BLaER1 treated with 17β-estradiol and CSF1 and Interleukin-3, amounts not matched to agents 10 nM and 100 nM (cell line): ENCODE results near the gene CSNK1A1.

Experiments
- H3K27ac ChIP-seq, 11 experiments: shearing (Covaris generic); formaldehyde crosslinking; 2 replicates each; pipeline ENCODE4 v1.8.1; 2022
- H3K27me3 ChIP-seq, 11 experiments: shearing (Covaris generic); formaldehyde crosslinking; 2 replicates each; pipeline ENCODE4 v1.8.1; 2022
- H3K36me3 ChIP-seq, 11 experiments: shearing (Covaris generic); formaldehyde crosslinking; 2 replicates each; pipeline ENCODE4 v1.8.1; 2022
- H3K4me1 ChIP-seq, 10 experiments: shearing (Covaris generic); formaldehyde crosslinking; 2 replicates each; pipeline ENCODE4 v1.8.1; 2022
- H3K4me2 ChIP-seq, 11 experiments: shearing (Covaris generic); formaldehyde crosslinking; 2 replicates each; pipeline ENCODE4 v1.8.1; 2022
- H3K4me3 ChIP-seq, 10 experiments: shearing (Covaris generic); formaldehyde crosslinking; 2 replicates each; pipeline ENCODE4 v1.8.1; 2022
- H3K9ac ChIP-seq, 11 experiments: shearing (Covaris generic); formaldehyde crosslinking; 2 replicates each; pipeline ENCODE4 v1.8.1; 2022
- H3K9me3 ChIP-seq, 11 experiments: shearing (Covaris generic); formaldehyde crosslinking; replicated peaks in 1 of 11; 2 replicates each; pipeline ENCODE4 v1.8.1; 2022
- H4K20me1 ChIP-seq, 11 experiments: shearing (Covaris generic); formaldehyde crosslinking; 2 replicates each; pipeline ENCODE4 v1.8.1; 2022
- Cebpa-rat ChIP-seq, 11 experiments: shearing (Covaris generic); IDR thresholded peaks; 2 replicates each; pipeline ENCODE4 v1.8.1; 2022

CSNK1A1 gene

DNA sequence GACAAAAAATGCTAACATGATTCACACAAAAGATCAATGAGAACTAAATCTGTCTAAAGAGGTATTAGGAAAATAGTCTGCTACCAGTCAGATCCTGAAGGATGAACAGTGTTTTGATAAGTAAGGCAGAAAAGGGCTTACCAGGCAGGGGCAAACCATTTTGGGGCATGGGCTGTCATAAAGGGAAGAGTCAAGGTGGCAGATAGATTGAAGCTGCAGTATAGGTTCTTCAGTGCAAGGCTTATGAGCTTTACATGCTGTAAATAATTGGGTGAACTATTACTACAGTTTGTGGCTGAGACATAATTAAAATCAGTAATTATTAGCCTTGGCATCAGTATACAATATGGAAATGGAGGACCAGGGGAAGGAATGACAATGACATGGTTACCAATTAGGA lies 21.8 kb downstream of the CSNK1A1 start:
- no peak overlapping the region for H3K4me3 ChIP-seq
- peaks cover 100% of the 10 kb centered on the region in 11 experiments for H4K20me1 ChIP-seq
- no peaks in the 10 kb centered on the region for H3K9me3 ChIP-seq
- no peak overlapping the region for H3K9ac ChIP-seq
- H3K27me3 ChIP-seq: no peaks in the 10 kb centered on the region
- TF ChIP-seq Cebpa-rat (IDR thresholded peaks at IDR 0.05): no peak
- peaks cover 26 to 81% (median 64%) of the 10 kb centered on the region in 11 experiments; a peak in 21 of 22 replicates for H3K36me3 ChIP-seq
- H3K4me1 ChIP-seq: peaks cover 0 to 85% (median 14%) of the 10 kb centered on the region in 10 experiments; a peak in 16 of 20 replicates
- no peak overlapping the region for H3K27ac ChIP-seq
- peak overlapping the region in 2 of 11 experiments; percentile 67 to 73; a peak in 3 of 22 replicates for H3K4me2 ChIP-seq

- Histone ChIP-seq H3K9me3 (no peaks in the 10 kb centered on the region), H4K20me1 (peaks cover 100% of the 10 kb centered on the region in 11 experiments), H3K36me3 (peaks cover 35 to 81% (median 64%) of the 10 kb centered on the region in 11 experiments), H3K4me2 (peak overlapping the region in 3 of 11 experiments; percentile 42 to 73 (median 67); a peak in 5 of 22 replicates), H3K27ac (no peak overlapping the region), H3K4me3 (no peak overlapping the region), H3K4me1 (peaks cover 0 to 77% (median 14%) of the 10 kb centered on the region in 10 experiments; a peak in 16 of 20 replicates), H3K9ac (0 out of 22 replicates have a peak overlapping the region, but pooled peaks of 1 of the 11 experiments have one; percentile 6), H3K27me3 (no peaks in the 10 kb centered on the region)
- no peak for TF ChIP-seq Cebpa-rat (IDR thresholded peaks at IDR 0.05)
Observed at GRCh38 chr5:149528281-149529060, 22.8 kb downstream of the CSNK1A1 start.

GRCh38 chr5:149526845-149527590 lies 24.2 kb downstream of the CSNK1A1 start:
- Histone ChIP-seq H3K27ac (no peak overlapping the region), H3K9ac (0 out of 22 replicates have a peak overlapping the region, but pooled peaks of 1 of the 11 experiments have one; percentile 10), H3K9me3 (no peaks in the 10 kb centered on the region), H3K4me1 (peaks cover 0 to 65% (median 14%) of the 10 kb centered on the region in 10 experiments; a peak in 16 of 20 replicates), H3K36me3 (peaks cover 41 to 81% (median 64%) of the 10 kb centered on the region in 11 experiments), H4K20me1 (peaks cover 100% of the 10 kb centered on the region in 11 experiments), H3K27me3 (no peaks in the 10 kb centered on the region), H3K4me2 (peak overlapping the region in 5 of 11 experiments; percentile 15 to 73 (median 49); a peak in 9 of 22 replicates), H3K4me3 (no peak overlapping the region)
- TF ChIP-seq Cebpa-rat (IDR thresholded peaks at IDR 0.05): no peak

- Histone ChIP-seq H3K4me2 (no peak overlapping the region), H3K9me3 (no peaks in the 10 kb centered on the region), H3K9ac (no peak overlapping the region), H3K4me3 (no peak overlapping the region), H3K4me1 (peaks cover 8 to 59% (median 16%) of the 10 kb centered on the region in 10 experiments; a peak in 17 of 20 replicates), H4K20me1 (peaks cover 98 to 100% (median 100%) of the 10 kb centered on the region in 11 experiments), H3K27me3 (no peaks in the 10 kb centered on the region), H3K27ac (no peak overlapping the region), H3K36me3 (peaks cover 71 to 96% (median 87%) of the 10 kb centered on the region in 11 experiments)
- no peak for TF ChIP-seq Cebpa-rat (IDR thresholded peaks at IDR 0.05)
Observed at GRCh38 chr5:149521739-149522685, 29.2 kb downstream of the CSNK1A1 start.

DNA sequence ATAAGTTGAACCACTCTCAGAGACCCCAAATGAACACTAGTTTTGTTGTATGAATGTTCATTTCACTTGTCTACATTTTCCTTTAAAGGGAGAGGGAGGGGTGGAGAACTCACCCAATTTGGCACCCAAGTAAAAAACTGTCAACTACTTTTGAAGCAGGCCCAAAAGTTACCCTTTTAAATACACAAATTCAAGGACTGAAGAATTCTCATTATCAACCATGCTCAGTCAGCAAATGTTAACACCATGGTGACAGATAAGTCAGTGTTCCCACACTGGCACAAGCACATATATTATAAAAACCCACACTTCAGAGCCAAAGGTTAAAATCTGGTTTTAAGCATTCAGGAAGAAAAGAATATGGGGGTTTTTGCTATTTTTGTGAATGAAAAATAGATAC lies 31.6 kb downstream of the CSNK1A1 start:
- Histone ChIP-seq H3K4me2 (peak overlapping the region in 5 of 11 experiments; percentile 8 to 76 (median 13); a peak in 6 of 22 replicates), H3K36me3 (peaks cover 84 to 100% (median 97%) of the 10 kb centered on the region in 11 experiments), H3K27ac (peak overlapping the region in 1 of 11 experiments; percentile 13; a peak in 2 of 22 replicates), H3K9me3 (no peaks in the 10 kb centered on the region), H3K27me3 (no peaks in the 10 kb centered on the region), H4K20me1 (peaks cover 95 to 100% (median 100%) of the 10 kb centered on the region in 11 experiments), H3K4me3 (no peak overlapping the region), H3K9ac (no peak overlapping the region), H3K4me1 (peaks cover 5 to 58% (median 11%) of the 10 kb centered on the region in 10 experiments; a peak in 13 of 20 replicates)
- TF ChIP-seq Cebpa-rat (IDR thresholded peaks at IDR 0.05): no peak

DNA sequence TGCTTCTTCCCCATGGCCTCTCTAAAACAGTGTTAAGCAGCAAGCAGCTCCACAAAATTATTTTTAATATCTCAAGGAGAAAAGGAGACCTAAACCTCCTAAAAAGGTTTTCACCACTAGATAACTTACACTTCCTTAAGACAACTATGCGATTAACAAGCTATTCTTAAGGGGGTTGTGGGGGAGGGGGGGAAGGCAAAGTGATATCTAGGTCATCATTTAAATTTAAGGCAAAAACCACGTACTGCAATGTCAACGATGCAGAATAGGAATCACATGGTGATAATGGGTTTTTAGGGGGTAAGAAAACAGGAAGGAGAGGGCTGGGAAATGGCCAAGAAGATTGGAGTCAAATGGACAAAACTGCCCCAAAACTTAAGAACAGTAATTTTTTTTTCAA lies 32.6 kb downstream of the CSNK1A1 start:
- no peaks in the 10 kb centered on the region for H3K9me3 ChIP-seq
- peak overlapping the region in 1 of 11 experiments; percentile 37; a peak in 1 of 22 replicates for H3K27ac ChIP-seq
- peaks cover 81 to 100% (median 95%) of the 10 kb centered on the region in 11 experiments for H3K36me3 ChIP-seq
- no peak for TF ChIP-seq Cebpa-rat (IDR thresholded peaks at IDR 0.05)
- no peak overlapping the region for H3K4me3 ChIP-seq
- peaks cover 93 to 100% (median 99%) of the 10 kb centered on the region in 11 experiments for H4K20me1 ChIP-seq
- H3K4me1 ChIP-seq: peaks cover 5 to 58% (median 11%) of the 10 kb centered on the region in 10 experiments; a peak in 13 of 20 replicates
- H3K4me2 ChIP-seq: peak overlapping the region in 5 of 11 experiments; percentile 1 to 76 (median 13); a peak in 4 of 22 replicates
- H3K27me3 ChIP-seq: no peaks in the 10 kb centered on the region
- 0 out of 22 replicates have a peak overlapping the region, but pooled peaks of 1 of the 11 experiments have one; percentile 42 for H3K9ac ChIP-seq

DNA sequence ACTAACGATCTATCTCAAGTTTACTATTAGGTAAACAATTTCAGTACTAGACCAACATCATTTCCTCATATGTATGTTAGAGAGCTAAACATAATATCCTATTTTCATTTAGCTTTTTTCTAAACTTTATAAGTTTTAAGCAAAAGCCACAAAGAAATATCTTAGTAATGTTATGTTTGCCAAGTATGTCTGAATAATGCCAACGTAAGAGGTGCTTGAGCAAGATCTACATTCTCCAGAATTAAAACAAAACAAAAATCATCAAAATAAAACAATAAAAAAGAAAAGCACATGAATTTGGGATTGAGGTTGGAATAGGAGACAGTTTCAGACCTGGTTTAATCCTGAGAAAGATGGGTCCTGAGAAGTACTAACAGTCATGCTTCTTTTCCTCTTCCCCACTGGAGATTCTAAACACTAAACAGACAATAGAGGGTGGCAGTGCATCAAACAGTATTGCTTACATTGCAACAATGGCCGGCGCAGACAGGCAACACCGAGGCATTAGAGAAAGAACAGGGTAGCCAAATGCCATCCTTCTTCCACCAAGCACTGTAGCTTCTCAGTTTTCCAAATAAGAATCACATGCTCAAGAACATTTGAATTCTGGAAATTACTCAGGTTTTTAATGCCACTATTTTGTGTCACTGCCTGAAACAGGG lies 33.6 kb downstream of the CSNK1A1 start:
- Histone ChIP-seq H3K4me1 (peaks cover 5 to 58% (median 11%) of the 10 kb centered on the region in 10 experiments; a peak in 13 of 20 replicates), H3K9ac (0 out of 22 replicates have a peak overlapping the region, but pooled peaks of 1 of the 11 experiments have one; percentile 42), H3K4me2 (peak overlapping the region in 2 of 11 experiments; percentile 49 to 76; a peak in 4 of 22 replicates), H3K27me3 (no peaks in the 10 kb centered on the region), H3K36me3 (peaks cover 81 to 100% (median 95%) of the 10 kb centered on the region in 11 experiments), H3K9me3 (no peaks in the 10 kb centered on the region), H3K4me3 (no peak overlapping the region), H4K20me1 (peaks cover 93 to 100% (median 99%) of the 10 kb centered on the region in 11 experiments), H3K27ac (no peak overlapping the region)
- no peak for TF ChIP-seq Cebpa-rat (IDR thresholded peaks at IDR 0.05)
